GM12873 (cell line): Measurements from ENCODE around the gene DAP.

Source experiments
- CTCF ChIP-seq: IDR thresholded peaks from 2 replicates; pipeline ENCODE4 v1.5.1; 2012; ENCODE audit warnings: low read depth, mild to moderate bottlenecking, moderate library complexity, low read length, control low read depth; ENCODE audit not compliant: insufficient read depth; ENCODE audit errors: missing control alignments

The DAP gene

GRCh38 chr5:10747678-10748622 lies 13.1 kb downstream of the DAP start:
- no peak for TF ChIP-seq CTCF

GRCh38 chr5:10746711-10747110 lies 14.3 kb downstream of the DAP start:
- TF ChIP-seq CTCF: no peak

GRCh38 chr5:10745133-10745532 lies 15.9 kb downstream of the DAP start:
- TF ChIP-seq CTCF: no peak

- TF ChIP-seq CTCF: no peak
Measured at GRCh38 chr5:10744681-10745080, 16.4 kb downstream of the DAP start.

GRCh38 chr5:10743951-10744350 lies 17.1 kb downstream of the DAP start:
- TF ChIP-seq CTCF: no peak

- TF ChIP-seq CTCF: no peak
Measured at GRCh38 chr5:10743526-10743925, 17.5 kb downstream of the DAP start.

GRCh38 chr5:10741661-10742060 lies 19.4 kb downstream of the DAP start:
- TF ChIP-seq CTCF: no peak
